Measurements from ENCODE around the gene ATP5F1D.

DNA sequence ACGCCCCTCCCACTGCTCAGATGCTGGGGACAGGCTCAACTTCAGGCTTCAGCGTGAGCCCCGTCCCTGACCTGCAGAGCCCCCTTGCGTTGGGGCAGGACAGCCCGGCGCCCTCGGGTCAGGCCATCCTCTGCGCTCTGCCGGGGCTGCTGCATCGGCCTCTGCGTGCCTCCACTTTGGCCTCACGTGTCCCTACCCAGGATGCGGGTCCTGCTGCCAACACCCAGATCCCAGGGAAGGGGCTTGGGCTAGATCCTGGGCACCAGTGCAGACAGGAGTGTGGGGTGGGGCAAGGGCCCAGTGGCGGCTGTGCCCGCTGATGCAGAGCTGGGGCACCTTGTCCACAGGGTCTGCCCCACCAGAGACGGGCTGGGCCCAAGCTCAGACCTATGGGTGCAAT lies 16.7 kb upstream of the ATP5F1D start:
- TF ChIP-seq, protein P1, sequence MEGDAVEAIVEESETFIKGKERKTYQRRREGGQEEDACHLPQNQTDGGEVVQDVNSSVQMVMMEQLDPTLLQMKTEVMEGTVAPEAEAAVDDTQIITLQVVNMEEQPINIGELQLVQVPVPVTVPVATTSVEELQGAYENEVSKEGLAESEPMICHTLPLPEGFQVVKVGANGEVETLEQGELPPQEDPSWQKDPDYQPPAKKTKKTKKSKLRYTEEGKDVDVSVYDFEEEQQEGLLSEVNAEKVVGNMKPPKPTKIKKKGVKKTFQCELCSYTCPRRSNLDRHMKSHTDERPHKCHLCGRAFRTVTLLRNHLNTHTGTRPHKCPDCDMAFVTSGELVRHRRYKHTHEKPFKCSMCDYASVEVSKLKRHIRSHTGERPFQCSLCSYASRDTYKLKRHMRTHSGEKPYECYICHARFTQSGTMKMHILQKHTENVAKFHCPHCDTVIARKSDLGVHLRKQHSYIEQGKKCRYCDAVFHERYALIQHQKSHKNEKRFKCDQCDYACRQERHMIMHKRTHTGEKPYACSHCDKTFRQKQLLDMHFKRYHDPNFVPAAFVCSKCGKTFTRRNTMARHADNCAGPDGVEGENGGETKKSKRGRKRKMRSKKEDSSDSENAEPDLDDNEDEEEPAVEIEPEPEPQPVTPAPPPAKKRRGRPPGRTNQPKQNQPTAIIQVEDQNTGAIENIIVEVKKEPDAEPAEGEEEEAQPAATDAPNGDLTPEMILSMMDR (conservative IDR thresholded peaks at IDR 0.05; ENCODE audit: low read length), result no peak
- TF ChIP-seq EZH2phosphoT487 (IDR thresholded peaks at IDR 0.05; ENCODE audit: borderline replicate concordance), result no peak

Data from Loucy (cell line).